Peyer's patch (tissue), 4 donors: Measurements from ENCODE around the gene AKAP13. TPM values are rescaled to one million over a fixed set of nuclear protein-coding genes. Genes with fewer than 3 reads are reported as not detected.

Experiments used
- DNase-seq, 3 donors: peaks; one replicate each; pipeline ENCODE4 v3.0.0-alpha.2; 2017 to 2019
- H3K27ac ChIP-seq, 4 donors: fragments of 200-600 bp; sonication (generic); one replicate each; pipeline ENCODE4 v1.5.1; 2016 to 2019
- H3K27me3 ChIP-seq, 2 donors: fragments of 200-600 bp; sonication (generic); one replicate each; pipeline ENCODE4 v1.5.1; 2019
- H3K36me3 ChIP-seq, 3 donors: fragments of 200-600 bp; sonication (generic); one replicate each; pipeline ENCODE4 v1.5.1; 2016 to 2019
- H3K4me1 ChIP-seq, 4 donors: fragments of 200-600 bp; sonication (generic); one replicate each; pipeline ENCODE4 v1.5.1; 2016 to 2019
- H3K4me3 ChIP-seq, 4 donors: fragments of 200-600 bp; sonication (generic); 1 replicate in 3 of 4; 2 replicates in 1 of 4; pipeline ENCODE4 v1.5.1; 2016 to 2019; ENCODE audit warnings: mild to moderate bottlenecking in 1 of 4
- H3K9me3 ChIP-seq, 4 donors: fragments of 200-600 bp; sonication (generic); one replicate each; pipeline ENCODE4 v1.5.1; 2016 to 2019; ENCODE audit warnings: mild to moderate bottlenecking in 1 of 4
- POLR2A ChIP-seq, 2 donors: fragments of 450-650 bp; IDR thresholded peaks; one replicate each; pipeline ENCODE4 v1.5.1; 2017; ENCODE audit warnings: antibody characterized with exemption in 2 of 2, mild to moderate bottlenecking in 2 of 2, moderate library complexity in 2 of 2
- total RNA-seq, 4 donors: library from RNA; depleted of rRNA; stranded (reverse); fragments of >200 nt; gene quantifications; one replicate each; pipeline ENCODE4 v1.1.0, GENCODE V29; 2016
- TF ChIP-seq, protein P1 (sequence below), 6 experiments: fragments of 450-650 bp in 4 of 6; fragments of 200-600 bp in 2 of 6; sonication (generic) in 1 of 6; IDR thresholded peaks; one replicate each; pipeline ENCODE4 v1.5.1; 2017 to 2019; ENCODE audit warnings: antibody characterized with exemption in 6 of 6, mild to moderate bottlenecking in 3 of 6, moderate library complexity in 1 of 6

Gene AKAP13
- total RNA-seq, 4 donors from 2014 or later: 166 to 742 (median 242) TPM

DNA sequence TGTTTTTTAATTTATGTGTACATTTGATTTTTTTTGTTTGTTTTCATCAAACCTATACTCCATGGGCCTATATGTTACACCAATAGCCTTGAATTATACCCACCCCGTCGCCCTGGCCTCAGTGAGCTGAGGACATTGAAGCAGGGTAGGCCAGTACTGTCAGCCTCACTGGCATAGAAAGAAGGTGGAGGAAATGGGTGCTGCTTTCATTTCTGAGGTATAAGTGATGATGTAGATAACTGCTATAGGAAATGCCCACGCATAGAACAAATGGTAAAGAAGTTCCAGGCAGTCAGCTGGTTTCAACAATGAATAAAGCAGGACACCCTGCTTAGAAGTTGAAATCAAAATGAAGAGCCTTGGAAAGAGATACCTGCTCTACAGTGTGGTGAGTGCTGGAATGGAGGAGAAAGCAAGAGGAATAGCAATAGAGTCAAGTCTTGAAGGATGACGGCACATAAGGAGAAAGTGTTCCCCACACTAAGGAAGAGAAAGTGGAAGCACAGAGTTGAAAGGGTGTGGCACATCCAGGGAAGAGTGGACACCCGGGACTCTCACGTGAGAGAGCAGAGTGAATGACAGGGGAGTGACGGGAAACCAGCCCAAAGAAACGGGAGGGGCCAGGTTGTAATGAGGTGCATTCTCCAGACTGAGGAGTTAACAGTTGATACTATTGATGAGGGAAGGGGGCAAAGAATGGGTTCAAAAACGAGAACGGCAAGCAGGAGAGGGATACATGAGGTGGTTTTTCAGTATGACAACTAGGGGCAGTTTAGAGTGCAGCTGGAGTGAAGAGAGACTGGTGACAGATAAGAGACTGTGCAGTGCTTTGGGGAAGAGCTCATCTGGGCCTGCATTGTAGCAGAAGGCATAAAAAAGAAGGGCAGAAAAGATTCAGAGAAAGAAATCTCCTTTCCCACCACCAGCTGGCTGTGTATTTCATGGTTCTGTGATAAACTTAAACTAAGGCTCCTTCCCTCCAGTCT lies 343.9 kb downstream of the AKAP13 start:
- no peaks in the 10 kb centered on the region for H3K27me3 ChIP-seq
- H3K9me3 ChIP-seq: no peaks in the 10 kb centered on the region
- no peak for DNase-seq
- TF ChIP-seq POLR2A (IDR thresholded peaks at IDR 0.05): no peak
- TF ChIP-seq, protein P1, sequence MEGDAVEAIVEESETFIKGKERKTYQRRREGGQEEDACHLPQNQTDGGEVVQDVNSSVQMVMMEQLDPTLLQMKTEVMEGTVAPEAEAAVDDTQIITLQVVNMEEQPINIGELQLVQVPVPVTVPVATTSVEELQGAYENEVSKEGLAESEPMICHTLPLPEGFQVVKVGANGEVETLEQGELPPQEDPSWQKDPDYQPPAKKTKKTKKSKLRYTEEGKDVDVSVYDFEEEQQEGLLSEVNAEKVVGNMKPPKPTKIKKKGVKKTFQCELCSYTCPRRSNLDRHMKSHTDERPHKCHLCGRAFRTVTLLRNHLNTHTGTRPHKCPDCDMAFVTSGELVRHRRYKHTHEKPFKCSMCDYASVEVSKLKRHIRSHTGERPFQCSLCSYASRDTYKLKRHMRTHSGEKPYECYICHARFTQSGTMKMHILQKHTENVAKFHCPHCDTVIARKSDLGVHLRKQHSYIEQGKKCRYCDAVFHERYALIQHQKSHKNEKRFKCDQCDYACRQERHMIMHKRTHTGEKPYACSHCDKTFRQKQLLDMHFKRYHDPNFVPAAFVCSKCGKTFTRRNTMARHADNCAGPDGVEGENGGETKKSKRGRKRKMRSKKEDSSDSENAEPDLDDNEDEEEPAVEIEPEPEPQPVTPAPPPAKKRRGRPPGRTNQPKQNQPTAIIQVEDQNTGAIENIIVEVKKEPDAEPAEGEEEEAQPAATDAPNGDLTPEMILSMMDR (IDR thresholded peaks at IDR 0.05): no peak
- H3K4me3 ChIP-seq: no peak overlapping the region
- peaks cover 0 to 18% (median 0%) of the 10 kb centered on the region in 4 donors for H3K4me1 ChIP-seq
- peaks cover 0 to 95% (median 0%) of the 10 kb centered on the region in 3 donors for H3K36me3 ChIP-seq
- H3K27ac ChIP-seq: peak overlapping the region; percentile 2 to 35 (median 28)

DNA sequence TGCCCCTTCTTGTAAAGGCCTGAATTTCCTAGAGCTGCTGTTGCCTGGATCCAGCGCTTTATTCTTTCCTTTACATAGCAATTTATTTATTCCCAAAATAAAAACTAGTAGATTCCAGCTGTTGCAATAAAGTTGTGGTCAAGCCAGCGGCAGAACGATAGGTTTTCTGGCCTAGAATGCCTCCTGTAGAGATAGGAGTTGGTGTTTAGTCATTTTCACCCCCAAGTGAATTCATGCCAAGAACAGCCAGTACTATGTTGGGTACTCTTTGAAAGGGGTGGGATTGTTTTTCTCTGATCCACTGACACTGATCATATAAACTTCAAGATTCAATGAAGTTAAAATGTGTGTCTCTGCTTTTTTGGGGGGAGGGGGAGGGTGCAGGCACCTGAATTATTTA lies 344.6 kb downstream of the AKAP13 start:
- no peak overlapping the region for H3K4me3 ChIP-seq
- no peak for DNase-seq
- H3K9me3 ChIP-seq: no peaks in the 10 kb centered on the region
- H3K36me3 ChIP-seq: peaks cover 0 to 94% (median 0%) of the 10 kb centered on the region in 3 donors
- H3K27ac ChIP-seq: peak overlapping the region in 3 of 4 donors; percentile 27 to 66 (median 30)
- H3K27me3 ChIP-seq: no peaks in the 10 kb centered on the region
- TF ChIP-seq POLR2A (IDR thresholded peaks at IDR 0.05): no peak
- TF ChIP-seq, protein P1 (IDR thresholded peaks at IDR 0.05): no peak
- H3K4me1 ChIP-seq: peaks cover 0 to 18% (median 0%) of the 10 kb centered on the region in 4 donors

DNA sequence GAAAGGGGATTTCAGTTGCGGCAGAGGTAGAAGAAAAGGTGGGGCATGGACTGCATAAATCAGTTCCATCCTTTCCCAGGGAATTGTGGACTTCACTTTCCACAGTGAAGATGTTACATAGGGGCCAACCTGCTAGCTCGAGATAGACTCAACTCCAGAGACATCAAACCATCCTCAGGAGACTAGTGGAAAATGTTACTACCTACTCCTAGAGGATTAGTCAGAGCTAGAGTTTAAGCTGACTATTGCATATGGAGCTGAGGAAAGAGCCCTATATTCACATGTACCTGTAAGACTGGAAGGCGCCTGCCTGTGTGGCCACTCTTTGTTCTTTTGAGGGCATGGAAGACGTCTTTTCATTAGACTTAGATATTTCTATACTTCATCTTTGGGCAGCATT lies 345.2 kb downstream of the AKAP13 start:
- Histone ChIP-seq H3K9me3 (no peaks in the 10 kb centered on the region), H3K27me3 (no peaks in the 10 kb centered on the region), H3K27ac (peak overlapping the region in 3 of 4 donors; percentile 21 to 66 (median 25)), H3K36me3 (peaks cover 0 to 91% (median 0%) of the 10 kb centered on the region in 3 donors), H3K4me3 (no peak overlapping the region), H3K4me1 (peaks cover 0 to 21% (median 0%) of the 10 kb centered on the region in 4 donors)
- DNase-seq: no peak
- TF ChIP-seq, protein P1 (IDR thresholded peaks at IDR 0.05): no peak
- TF ChIP-seq POLR2A (IDR thresholded peaks at IDR 0.05): no peak

DNA sequence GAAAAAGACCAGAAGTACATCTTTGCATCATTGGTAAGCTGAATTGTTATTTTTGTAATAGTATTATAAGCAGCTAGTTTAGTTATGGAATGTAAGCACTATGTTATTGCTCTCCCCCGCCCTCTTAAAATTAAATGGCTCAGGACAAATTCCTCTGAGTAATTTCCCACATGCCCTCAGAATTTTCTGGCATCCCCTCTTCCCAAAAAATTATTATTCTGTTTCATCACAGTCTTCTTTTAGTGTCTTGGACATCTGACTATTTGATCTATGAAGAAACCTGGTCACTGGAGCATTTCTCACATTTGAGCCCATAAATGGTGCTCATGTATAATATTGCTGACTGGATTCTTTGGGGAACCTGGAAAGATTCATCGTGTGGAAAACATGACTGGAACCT lies 346.1 kb downstream of the AKAP13 start:
- TF ChIP-seq, protein P1 (IDR thresholded peaks at IDR 0.05): no peak
- no peak for TF ChIP-seq POLR2A (IDR thresholded peaks at IDR 0.05)
- Histone ChIP-seq H3K27ac (peak overlapping the region in 3 of 4 donors; percentile 26 to 66 (median 51)), H3K9me3 (no peaks in the 10 kb centered on the region), H3K4me1 (peaks cover 0 to 23% (median 0%) of the 10 kb centered on the region in 4 donors), H3K4me3 (no peak overlapping the region), H3K36me3 (peaks cover 0 to 91% (median 0%) of the 10 kb centered on the region in 3 donors), H3K27me3 (no peaks in the 10 kb centered on the region)
- no peak for DNase-seq

DNA sequence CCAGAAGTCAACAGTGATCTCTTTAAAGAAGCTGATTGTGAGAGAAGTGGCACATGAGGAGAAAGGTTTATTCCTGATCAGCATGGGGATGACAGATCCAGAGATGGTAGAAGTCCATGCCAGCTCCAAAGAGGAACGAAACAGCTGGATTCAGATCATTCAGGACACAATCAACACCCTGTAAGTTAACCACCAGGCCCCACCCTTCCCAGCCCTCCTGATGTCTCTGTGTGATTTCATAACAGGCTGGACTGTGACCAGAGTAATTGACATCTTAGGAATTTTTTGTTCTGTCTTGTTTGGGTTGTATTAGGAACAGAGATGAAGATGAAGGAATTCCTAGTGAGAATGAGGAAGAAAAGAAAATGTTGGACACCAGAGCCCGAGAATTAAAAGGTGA lies 346.7 kb downstream of the AKAP13 start:
- Histone ChIP-seq H3K4me3 (no peak overlapping the region), H3K27ac (peak overlapping the region in 3 of 4 donors; percentile 26 to 66 (median 51)), H3K9me3 (no peaks in the 10 kb centered on the region), H3K4me1 (peaks cover 0 to 23% (median 0%) of the 10 kb centered on the region in 4 donors), H3K27me3 (no peaks in the 10 kb centered on the region), H3K36me3 (peaks cover 0 to 91% (median 0%) of the 10 kb centered on the region in 3 donors)
- TF ChIP-seq, protein P1 (IDR thresholded peaks at IDR 0.05): no peak
- no peak for TF ChIP-seq POLR2A (IDR thresholded peaks at IDR 0.05)
- DNase-seq: peak in 1 of 3 donors; percentile 68
